MM.1S (cell line): Measurements from ENCODE around the gene GP9.

Experiments used
- DNase-seq: peaks from one replicate; pipeline ENCODE4 v3.0.0-alpha.2; 2015
- H2AFZ ChIP-seq: fragments of 300-600 bp; sonication (generic); 2 replicates; pipeline ENCODE4 v1.6.0; 2016; ENCODE audit warnings: antibody characterized with exemption, low read length
- H3F3A ChIP-seq: fragments of 300-600 bp; sonication (generic); 2 replicates; pipeline ENCODE4 v1.6.1; 2016; ENCODE audit warnings: mild to moderate bottlenecking, antibody characterized with exemption, low read length, moderate library complexity, mixed read lengths; ENCODE audit not compliant: insufficient read depth
- H3K27ac ChIP-seq: fragments of 300-600 bp; sonication (generic); 2 replicates; pipeline ENCODE4 v1.5.1; 2016; ENCODE audit warnings: mild to moderate bottlenecking, low read length
- H3K27me3 ChIP-seq: fragments of 300-600 bp; sonication (generic); replicated peaks from 2 replicates; pipeline ENCODE4 v1.6.0; 2016; ENCODE audit warnings: low read length; ENCODE audit not compliant: insufficient read depth
- H3K36me3 ChIP-seq: fragments of 300-600 bp; sonication (generic); replicated peaks from 2 replicates; pipeline ENCODE4 v1.6.1; 2016; ENCODE audit warnings: mild to moderate bottlenecking, low read length, mixed read lengths; ENCODE audit not compliant: insufficient read depth
- H3K4me1 ChIP-seq: fragments of 300-600 bp; sonication (generic); 2 replicates; pipeline ENCODE4 v1.6.1; 2016; ENCODE audit warnings: low read length, mixed read lengths
- H3K4me2 ChIP-seq: fragments of 300-600 bp; sonication (generic); 2 replicates; pipeline ENCODE4 v1.6.0; 2016; ENCODE audit warnings: low read depth, low read length
- H3K4me3 ChIP-seq: fragments of 300-600 bp; sonication (generic); 2 replicates; pipeline ENCODE4 v1.5.1; 2016; ENCODE audit warnings: low read length, mixed read lengths
- H3K79me2 ChIP-seq: fragments of 300-600 bp; sonication (generic); 2 replicates; pipeline ENCODE4 v1.6.1; 2016; ENCODE audit warnings: mixed run types, low read length, mixed read lengths
- H3K9ac ChIP-seq: fragments of 300-600 bp; sonication (generic); 2 replicates; pipeline ENCODE4 v1.6.1; 2016; ENCODE audit warnings: low read length, mixed read lengths
- H3K9me2 ChIP-seq: fragments of 300-600 bp; sonication (generic); replicated peaks from 2 replicates; pipeline ENCODE4 v1.6.1; 2016; ENCODE audit warnings: mild to moderate bottlenecking, low read length, mixed read lengths; ENCODE audit not compliant: insufficient read depth
- H3K9me3 ChIP-seq: fragments of 300-600 bp; sonication (generic); replicated peaks from 2 replicates; pipeline ENCODE4 v1.6.1; 2016; ENCODE audit warnings: mild to moderate bottlenecking, low read length, mixed read lengths; ENCODE audit not compliant: insufficient read depth
- H4K20me1 ChIP-seq: fragments of 300-600 bp; sonication (generic); 2 replicates; pipeline ENCODE4 v1.6.1; 2016; ENCODE audit warnings: mild to moderate bottlenecking, low read length, moderate library complexity, mixed read lengths; ENCODE audit not compliant: insufficient read depth
- CTCF ChIP-seq: fragments of 300-600 bp; sonication (generic); IDR thresholded peaks from 2 replicates; pipeline ENCODE4 v1.5.1; 2016; ENCODE audit warnings: antibody characterized with exemption, low read length, mixed read lengths
- EZH2 ChIP-seq: fragments of 300-600 bp; sonication (generic); optimal IDR thresholded peaks from 2 replicates; pipeline ENCODE3; 2017; ENCODE audit warnings: low read depth, mild to moderate bottlenecking, antibody characterized with exemption, low read length, mixed read lengths
- EZH2phosphoT487 ChIP-seq: fragments of 300-600 bp; sonication (generic); IDR thresholded peaks from 2 replicates; pipeline ENCODE4 v1.6.1; 2018; ENCODE audit warnings: antibody characterized with exemption, low read length

Gene GP9

GRCh38 chr3:129081503-129081902 is 20.9 kb downstream of the GP9 start:
- no peaks in the 10 kb centered on the region for H3K36me3 ChIP-seq
- no peak overlapping the region for H3K4me3 ChIP-seq
- no peak overlapping the region for H3K27ac ChIP-seq
- no peak for TF ChIP-seq EZH2phosphoT487
- TF ChIP-seq CTCF: no peak
- TF ChIP-seq EZH2: no peak
- no peak overlapping the region for H2AFZ ChIP-seq
- no peaks in the 10 kb centered on the region for H3K79me2 ChIP-seq
- no peak overlapping the region for H3K4me2 ChIP-seq
- no peaks in the 10 kb centered on the region for H3K9me2 ChIP-seq
- H3K9me3 ChIP-seq: no peaks in the 10 kb centered on the region
- H3K4me1 ChIP-seq: no peaks in the 10 kb centered on the region
- no peak overlapping the region for H3K9ac ChIP-seq
- H3F3A ChIP-seq: no peaks in the 10 kb centered on the region
- DNase-seq: no peak
- H4K20me1 ChIP-seq: no peaks in the 10 kb centered on the region
- no peaks in the 10 kb centered on the region for H3K27me3 ChIP-seq

- DNase-seq: no peak
- H3K27me3 ChIP-seq: no peaks in the 10 kb centered on the region
- H3K9me2 ChIP-seq: no peaks in the 10 kb centered on the region
- no peaks in the 10 kb centered on the region for H4K20me1 ChIP-seq
- H3K79me2 ChIP-seq: no peaks in the 10 kb centered on the region
- no peaks in the 10 kb centered on the region for H3F3A ChIP-seq
- no peak overlapping the region for H2AFZ ChIP-seq
- H3K4me3 ChIP-seq: no peak overlapping the region
- H3K9ac ChIP-seq: no peak overlapping the region
- no peaks in the 10 kb centered on the region for H3K4me1 ChIP-seq
- H3K36me3 ChIP-seq: no peaks in the 10 kb centered on the region
- no peak overlapping the region for H3K27ac ChIP-seq
- no peaks in the 10 kb centered on the region for H3K9me3 ChIP-seq
- TF ChIP-seq EZH2: no peak
- TF ChIP-seq CTCF: no peak
- no peak for TF ChIP-seq EZH2phosphoT487
- H3K4me2 ChIP-seq: no peak overlapping the region
Measured at GRCh38 chr3:129082026-129082425, 21.4 kb downstream of the GP9 start.

GRCh38 chr3:129084501-129084900 is 23.9 kb downstream of the GP9 start:
- H3K79me2 ChIP-seq: no peaks in the 10 kb centered on the region
- H3F3A ChIP-seq: no peaks in the 10 kb centered on the region
- DNase-seq: no peak
- no peaks in the 10 kb centered on the region for H3K9me3 ChIP-seq
- H3K4me3 ChIP-seq: no peak overlapping the region
- H2AFZ ChIP-seq: no peak overlapping the region
- no peak overlapping the region for H3K9ac ChIP-seq
- no peaks in the 10 kb centered on the region for H3K36me3 ChIP-seq
- TF ChIP-seq CTCF: no peak
- no peak for TF ChIP-seq EZH2phosphoT487
- no peak for TF ChIP-seq EZH2
- no peaks in the 10 kb centered on the region for H4K20me1 ChIP-seq
- H3K27me3 ChIP-seq: no peaks in the 10 kb centered on the region
- H3K9me2 ChIP-seq: no peaks in the 10 kb centered on the region
- H3K4me2 ChIP-seq: no peak overlapping the region
- no peak overlapping the region for H3K27ac ChIP-seq
- no peaks in the 10 kb centered on the region for H3K4me1 ChIP-seq
